ENCODE measurements around the gene ARMC6. TPM values are rescaled to one million over a fixed set of nuclear protein-coding genes. Genes with fewer than 3 reads are reported as not detected.
A peak's percentile ranks its signal among the peaks of the same experiment; 100 is the strongest.

Gene ARMC6
- 10 to 100 TPM; 15.9 to 24.0 (median 19.2) TPM for total RNA-seq

DNA sequence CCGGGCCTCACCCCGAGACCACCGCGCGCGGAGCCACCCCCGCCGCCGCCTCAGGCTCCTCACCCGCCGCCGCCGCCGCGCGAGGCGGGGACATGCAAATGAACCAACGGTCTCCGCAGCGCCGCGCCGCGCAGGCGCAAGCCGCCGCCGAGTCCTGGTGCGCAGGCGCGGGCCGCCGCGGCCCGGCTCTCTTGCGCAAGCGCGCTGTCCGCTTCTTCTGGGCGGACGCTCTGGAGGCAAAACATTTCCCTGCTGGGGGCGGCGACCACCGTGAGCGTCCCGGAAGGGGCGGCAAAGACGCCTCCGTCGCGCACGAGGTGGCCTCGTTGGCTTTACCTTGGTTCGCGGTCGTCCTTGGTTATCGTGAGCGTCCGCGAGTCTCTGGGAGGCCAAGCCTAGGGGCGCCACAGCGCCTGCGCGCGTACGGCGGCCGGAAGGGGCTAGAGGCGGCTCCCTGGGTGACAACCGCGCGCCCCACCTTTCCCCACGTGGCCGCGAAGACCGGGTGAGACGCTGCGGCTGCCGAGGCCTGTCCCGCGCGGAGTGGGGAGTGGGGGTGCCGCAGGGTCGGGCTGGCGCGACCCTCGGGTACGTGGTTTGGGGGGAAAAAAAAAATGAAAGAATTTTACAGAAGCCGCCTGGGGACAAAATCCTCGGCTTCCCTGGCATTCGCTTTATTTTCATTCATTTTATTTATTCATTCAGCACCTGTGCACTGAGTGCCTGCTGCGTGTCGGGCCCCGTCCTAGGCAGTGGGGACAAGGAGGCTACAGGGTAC is at the start of gene ARMC6, which contains the start of gene SUGP2:
TSS of gene ARMC6 (plus strand) at position 178 of the 778 bp plus-strand sequence. CDS start 607 bp downstream, outside the sequence.
TSS of gene SUGP2 (minus strand) at position 92 of the 778 bp plus-strand sequence. CDS start 2,446 bp downstream, outside the sequence.
- WGBS, 2 donors (ENCODE audit: low coverage in 1 of 2): 0% methylated on average over 5 to 6 of the region's 94 CpGs
- peak; percentile 93 for ATAC-seq
- no peaks in the 10 kb centered on the region for H3K9me3 ChIP-seq
- peak within 1 kb of the TSS; percentile 70 to 95 for H3K4me3 ChIP-seq
- H3K36me3 ChIP-seq: peaks cover 0 to 37% of the 10 kb centered on the region in 2 donors
- no peaks in the 10 kb centered on the region for H3K27me3 ChIP-seq
- peaks cover 0 to 46% (median 14%) of the 10 kb centered on the region in 3 donors for H3K4me1 ChIP-seq
- TF ChIP-seq CTCF (IDR thresholded peaks at IDR 0.05): peak in 3 of 4 experiments; percentile 17 to 31 (median 28)
- TF ChIP-seq POLR2A (IDR thresholded peaks at IDR 0.05): peak; percentile 69
- TF ChIP-seq POLR2AphosphoS5 (IDR thresholded peaks at IDR 0.05): peak; percentile 73
- no peak for TF ChIP-seq EP300 (IDR thresholded peaks at IDR 0.05)
- peak within 1 kb of the TSS; percentile 82 to 98 (median 96) for H3K27ac ChIP-seq

DNA sequence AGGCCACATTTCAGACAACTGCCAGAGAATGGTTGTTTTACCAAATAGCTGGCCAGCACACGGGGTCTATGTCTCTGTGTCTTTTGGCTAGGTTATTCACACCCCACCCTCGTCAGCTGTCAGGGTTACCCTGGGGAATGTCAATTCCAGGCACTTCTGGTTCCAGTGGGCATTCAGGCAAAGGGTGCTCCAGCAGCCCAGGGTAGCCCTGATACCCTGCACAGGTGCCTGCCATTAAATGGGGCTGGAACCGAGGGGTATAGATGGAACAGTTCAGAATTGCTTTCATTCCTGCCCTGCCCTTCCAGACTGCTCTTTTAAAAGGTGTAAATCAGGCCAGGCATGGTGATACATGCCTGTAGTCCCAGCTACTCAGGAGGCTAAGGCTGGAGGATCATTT is 49.2 kb upstream of the ARMC6 start:
- Histone ChIP-seq H3K36me3 (no peaks in the 10 kb centered on the region), H3K27ac (no peak overlapping the region), H3K9me3 (no peaks in the 10 kb centered on the region), H3K4me1 (peaks cover 0 to 14% (median 0%) of the 10 kb centered on the region in 3 donors), H3K27me3 (peaks cover 58% of the 10 kb centered on the region), H3K4me3 (no peak overlapping the region)
- no peak for ATAC-seq
- TF ChIP-seq POLR2A (IDR thresholded peaks at IDR 0.05) (no peak), POLR2AphosphoS5 (IDR thresholded peaks at IDR 0.05) (no peak), EP300 (IDR thresholded peaks at IDR 0.05) (no peak), CTCF (IDR thresholded peaks at IDR 0.05) (no peak)
- WGBS, 2 donors (ENCODE audit: low coverage in 1 of 2): 33% methylated on average over 1 of the region's 3 CpGs; no CpG with 5 or more reads in 1 of the 2 donors

DNA sequence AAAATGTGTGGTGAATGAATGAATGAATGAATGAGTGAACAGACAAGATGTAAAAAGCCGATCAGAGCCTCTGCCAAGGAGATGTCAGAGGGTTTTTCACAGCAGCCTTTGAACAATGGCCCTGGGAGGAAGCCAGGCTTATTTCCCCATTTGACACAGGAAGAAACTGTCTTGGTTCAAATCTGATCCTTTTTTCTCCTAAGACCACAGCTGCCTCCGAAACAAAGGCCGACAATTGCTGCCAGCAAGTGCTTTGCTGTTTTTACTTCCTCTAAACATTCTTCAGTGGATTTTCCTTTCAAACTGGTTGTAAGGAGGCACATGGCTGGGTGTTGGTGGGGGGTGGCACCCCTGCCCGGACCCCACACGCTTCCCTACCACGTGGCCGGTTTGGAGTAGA is 48.1 kb upstream of the ARMC6 start:
- 30 to 50% methylated on average over 7 of the region's 7 CpGs for WGBS, 2 donors (ENCODE audit: low coverage in 1 of 2)
- H3K4me3 ChIP-seq: no peak overlapping the region
- H3K36me3 ChIP-seq: peaks cover 0 to 3% of the 10 kb centered on the region in 2 donors
- H3K9me3 ChIP-seq: no peaks in the 10 kb centered on the region
- peaks cover 58% of the 10 kb centered on the region for H3K27me3 ChIP-seq
- TF ChIP-seq EP300 (IDR thresholded peaks at IDR 0.05) (no peak), CTCF (IDR thresholded peaks at IDR 0.05) (no peak), POLR2A (IDR thresholded peaks at IDR 0.05) (no peak), POLR2AphosphoS5 (IDR thresholded peaks at IDR 0.05) (no peak)
- ATAC-seq: no peak
- peak overlapping the region in 1 of 4 donors; percentile 38 for H3K27ac ChIP-seq
- H3K4me1 ChIP-seq: peaks cover 0 to 14% (median 0%) of the 10 kb centered on the region in 3 donors

- peaks cover 46% of the 10 kb centered on the region for H3K27me3 ChIP-seq
- no peak overlapping the region for H3K4me3 ChIP-seq
- no peaks in the 10 kb centered on the region for H3K9me3 ChIP-seq
- WGBS, 2 donors (ENCODE audit: low coverage in 1 of 2): 0 to 43% methylated on average over 2 to 3 of the region's 4 CpGs
- peaks cover 0 to 25% of the 10 kb centered on the region in 2 donors for H3K36me3 ChIP-seq
- no peak overlapping the region for H3K27ac ChIP-seq
- ATAC-seq: no peak
- H3K4me1 ChIP-seq: peaks cover 0 to 14% (median 0%) of the 10 kb centered on the region in 3 donors
- TF ChIP-seq POLR2AphosphoS5 (IDR thresholded peaks at IDR 0.05): no peak
- no peak for TF ChIP-seq EP300 (IDR thresholded peaks at IDR 0.05)
- no peak for TF ChIP-seq POLR2A (IDR thresholded peaks at IDR 0.05)
- no peak for TF ChIP-seq CTCF (IDR thresholded peaks at IDR 0.05)
These were observed 45.9 kb upstream of the ARMC6 start for GRCh38 chr19:18987456-18987855.

Measured in gastroesophageal sphincter (tissue), 4 donors.